HS-5 (cell line): ENCODE results near the gene ENGASE.
"Not testable (repeated sequence)": the region's sequence is repeated elsewhere in the genome, so short reads cannot be mapped to it uniquely, and the experiment has no call there.

Experiments used
- DNase-seq: peaks from one replicate; pipeline ENCODE4 v3.0.0-alpha.2; 2012; ENCODE audit warnings: low read depth

ENGASE gene, protein sequence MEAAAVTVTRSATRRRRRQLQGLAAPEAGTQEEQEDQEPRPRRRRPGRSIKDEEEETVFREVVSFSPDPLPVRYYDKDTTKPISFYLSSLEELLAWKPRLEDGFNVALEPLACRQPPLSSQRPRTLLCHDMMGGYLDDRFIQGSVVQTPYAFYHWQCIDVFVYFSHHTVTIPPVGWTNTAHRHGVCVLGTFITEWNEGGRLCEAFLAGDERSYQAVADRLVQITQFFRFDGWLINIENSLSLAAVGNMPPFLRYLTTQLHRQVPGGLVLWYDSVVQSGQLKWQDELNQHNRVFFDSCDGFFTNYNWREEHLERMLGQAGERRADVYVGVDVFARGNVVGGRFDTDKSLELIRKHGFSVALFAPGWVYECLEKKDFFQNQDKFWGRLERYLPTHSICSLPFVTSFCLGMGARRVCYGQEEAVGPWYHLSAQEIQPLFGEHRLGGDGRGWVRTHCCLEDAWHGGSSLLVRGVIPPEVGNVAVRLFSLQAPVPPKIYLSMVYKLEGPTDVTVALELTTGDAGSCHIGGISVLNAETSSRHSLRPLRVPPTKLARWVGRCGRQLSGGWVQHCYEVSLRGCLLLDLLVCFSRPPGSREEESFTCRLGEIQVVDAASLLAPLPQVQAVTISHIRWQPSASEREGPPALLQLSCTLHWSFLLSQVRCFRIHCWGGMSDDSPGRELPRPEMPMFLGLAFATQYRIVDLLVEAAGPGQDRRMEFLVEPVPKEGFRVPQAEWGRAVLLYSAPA

DNA sequence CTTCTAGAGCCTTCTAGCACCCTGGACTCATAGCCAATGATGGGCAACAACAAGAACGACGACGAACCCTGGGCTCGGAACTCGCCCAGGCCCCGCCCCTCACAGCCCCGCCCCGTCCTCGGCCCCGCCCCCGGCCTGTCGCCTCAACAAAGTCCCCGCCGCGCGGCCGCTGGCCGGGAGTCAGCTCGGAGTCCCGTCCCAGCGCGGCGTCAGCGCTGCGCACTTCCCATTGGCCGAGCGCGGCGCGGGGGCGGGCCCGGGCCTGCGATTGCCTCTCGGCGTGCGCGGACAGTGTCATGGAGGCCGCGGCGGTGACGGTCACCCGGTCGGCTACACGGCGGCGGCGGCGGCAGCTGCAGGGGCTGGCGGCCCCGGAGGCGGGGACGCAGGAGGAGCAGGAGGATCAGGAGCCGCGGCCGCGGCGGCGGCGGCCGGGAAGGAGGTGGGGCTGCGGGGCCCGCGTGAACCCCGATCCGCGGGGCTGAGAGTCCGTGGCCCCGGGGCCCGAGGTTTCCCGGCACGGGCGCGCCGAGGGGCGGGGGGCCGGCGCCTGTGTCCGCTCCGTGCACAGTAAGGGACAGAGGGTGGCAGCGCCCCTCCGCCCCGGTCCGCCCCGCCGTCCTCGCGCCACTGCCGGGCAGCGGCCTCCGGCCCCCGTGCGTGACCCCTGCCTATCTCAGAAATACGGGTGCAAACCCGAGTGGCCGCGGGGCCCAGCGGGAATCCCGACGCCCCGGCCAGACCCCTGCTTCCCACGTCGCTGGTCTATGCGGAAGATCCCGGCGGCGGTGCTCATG is at the start of gene ENGASE:
ENGASE (plus strand) TSS at position 176 of the 797 bp plus-strand sequence; CDS start at position 297, 121 bp downstream.
- DNase-seq: peak; percentile 39

DNA sequence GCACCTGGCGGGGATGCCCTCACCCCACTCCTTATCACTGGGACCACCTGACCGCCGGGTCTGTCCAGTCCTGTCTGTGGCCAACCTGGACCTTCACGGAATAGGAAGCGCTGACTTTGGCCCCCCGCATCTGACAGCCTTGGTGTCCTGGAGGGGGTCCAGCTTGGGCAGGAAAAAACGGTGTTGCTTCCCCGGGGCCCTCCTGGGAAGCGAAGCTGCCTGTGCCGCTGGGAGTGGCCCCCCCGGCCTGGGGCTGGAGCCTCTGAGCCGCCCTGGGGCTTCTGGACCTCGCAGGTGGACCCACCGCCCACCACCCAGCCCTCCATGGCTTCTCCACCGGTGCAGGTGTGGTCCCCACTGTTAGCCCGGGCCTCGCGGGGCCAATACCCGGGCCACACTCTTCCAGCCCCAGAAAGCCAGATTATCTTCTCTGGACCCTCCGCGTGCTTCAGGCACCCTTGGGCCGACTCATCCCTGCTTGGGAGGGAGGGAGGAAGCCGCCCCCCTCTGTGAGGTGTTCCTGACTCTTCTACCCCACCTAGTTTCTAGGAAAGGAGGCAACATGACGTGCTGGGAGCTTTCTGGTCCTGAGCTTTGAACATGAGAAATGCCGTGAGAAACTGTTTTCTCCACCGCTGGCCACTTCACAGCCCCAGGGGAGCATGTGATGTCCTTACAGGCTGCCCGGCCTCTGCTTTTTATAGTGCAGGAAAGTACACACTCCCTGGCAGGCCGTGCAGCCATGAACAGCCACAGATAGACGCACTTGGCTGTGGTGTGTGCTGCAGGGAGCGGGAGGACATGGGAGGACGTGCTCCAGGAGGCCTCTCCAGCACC is 49.5 kb upstream of the ENGASE start:
- DNase-seq: no peak

DNA sequence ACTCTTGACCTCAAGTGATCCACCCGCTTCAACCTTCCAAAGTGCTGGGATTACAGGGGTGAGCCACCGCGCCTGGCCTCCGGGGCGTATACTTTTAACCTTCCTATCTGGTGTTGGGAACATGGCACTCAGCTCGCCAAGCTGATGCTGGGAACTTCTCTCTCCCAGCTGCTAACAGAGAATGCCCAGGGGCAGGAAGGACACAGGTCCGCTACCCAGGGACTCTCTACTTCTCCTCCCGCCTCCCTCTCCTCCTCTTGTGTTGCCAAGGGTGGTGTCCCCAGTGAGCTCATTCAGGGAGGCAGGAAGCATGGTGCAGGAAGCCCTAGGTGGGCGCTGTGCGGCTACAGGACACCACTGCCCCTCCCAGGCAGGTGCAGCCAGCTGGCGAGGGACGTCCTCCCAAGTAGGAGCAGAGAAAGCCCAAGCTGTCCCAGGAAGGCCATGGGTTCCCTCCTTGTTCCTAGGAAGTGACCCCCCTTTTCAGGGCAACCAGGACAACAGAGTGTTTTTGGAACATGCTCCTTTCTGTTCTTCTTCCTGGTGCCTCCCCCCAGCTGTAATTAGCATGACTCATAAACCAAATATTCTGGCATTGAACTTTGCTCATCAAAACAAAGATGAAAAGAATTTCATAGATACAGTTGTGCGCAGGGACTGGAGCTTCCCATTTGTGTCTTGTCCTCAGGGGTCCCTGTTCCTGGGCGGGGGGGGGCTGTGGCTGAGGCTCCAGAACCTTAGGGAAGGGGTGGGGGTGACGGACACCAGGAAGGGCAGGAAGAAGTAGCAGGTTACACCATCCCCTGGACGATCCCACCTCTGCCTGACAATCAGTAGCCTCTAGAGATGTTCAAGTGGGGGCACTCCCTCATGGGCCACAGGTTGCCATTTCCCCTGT is 48.0 kb upstream of the ENGASE start:
- DNase-seq: peak; percentile 81

DNA sequence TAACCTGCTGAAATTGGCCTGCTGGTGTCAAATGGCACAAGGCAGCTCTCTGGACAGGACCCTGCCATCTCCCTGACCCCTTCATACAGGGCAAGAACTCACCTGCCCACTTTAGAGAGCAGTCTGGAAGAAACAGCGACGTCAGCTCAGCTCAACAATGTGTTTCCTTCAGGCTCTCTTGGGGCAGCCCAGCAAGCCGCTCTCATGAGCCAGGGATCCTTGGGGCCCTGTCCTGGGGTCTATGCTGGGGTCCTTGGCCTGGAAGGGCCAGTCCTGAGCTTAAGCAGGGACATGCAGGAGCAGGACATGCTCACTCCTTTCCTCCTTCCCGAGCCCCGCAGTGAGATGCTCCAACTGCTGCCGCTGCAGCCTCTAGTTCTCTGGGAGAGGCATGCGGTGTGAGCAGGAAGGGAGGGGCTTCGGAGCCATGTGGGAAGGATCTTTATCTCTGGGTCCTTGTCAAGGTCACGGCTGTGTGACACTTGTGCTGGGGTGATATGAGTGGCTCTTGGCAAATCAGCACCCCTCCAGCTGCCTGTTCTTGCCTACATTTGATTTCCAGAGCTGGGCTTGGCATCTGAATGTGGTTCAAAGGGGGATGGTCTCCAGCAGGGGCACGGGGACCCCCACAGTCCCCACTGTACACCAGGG is 47.2 kb upstream of the ENGASE start:
- DNase-seq: no peak

DNA sequence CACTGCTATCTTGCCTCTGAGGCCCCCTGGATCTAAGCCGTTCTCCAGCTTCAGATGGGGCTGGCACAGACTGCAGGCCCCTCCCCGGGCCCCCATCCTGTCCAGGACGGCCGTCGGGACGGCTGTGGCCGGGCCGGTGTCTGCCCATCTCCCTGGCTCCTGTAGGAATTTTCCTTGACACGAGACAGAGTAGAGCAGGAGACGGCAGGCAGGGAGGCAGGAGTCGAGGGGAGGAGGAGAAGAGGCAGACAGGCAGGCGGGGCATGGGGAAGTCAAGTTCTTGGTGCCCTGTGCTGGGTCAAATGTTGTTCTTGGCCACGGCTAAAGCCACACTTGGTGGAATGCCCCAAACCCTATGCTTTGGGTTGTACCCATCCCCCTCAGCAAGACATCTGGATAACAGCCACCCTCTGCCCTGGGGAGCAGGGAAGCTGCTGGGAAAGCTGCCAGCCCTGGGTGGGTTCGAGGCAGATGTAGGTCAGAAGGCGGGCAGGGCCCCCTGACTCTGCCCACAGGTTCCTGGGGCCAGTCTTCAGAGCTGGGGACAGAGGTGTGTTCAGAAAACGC is 46.6 kb upstream of the ENGASE start:
- DNase-seq: no peak

DNA sequence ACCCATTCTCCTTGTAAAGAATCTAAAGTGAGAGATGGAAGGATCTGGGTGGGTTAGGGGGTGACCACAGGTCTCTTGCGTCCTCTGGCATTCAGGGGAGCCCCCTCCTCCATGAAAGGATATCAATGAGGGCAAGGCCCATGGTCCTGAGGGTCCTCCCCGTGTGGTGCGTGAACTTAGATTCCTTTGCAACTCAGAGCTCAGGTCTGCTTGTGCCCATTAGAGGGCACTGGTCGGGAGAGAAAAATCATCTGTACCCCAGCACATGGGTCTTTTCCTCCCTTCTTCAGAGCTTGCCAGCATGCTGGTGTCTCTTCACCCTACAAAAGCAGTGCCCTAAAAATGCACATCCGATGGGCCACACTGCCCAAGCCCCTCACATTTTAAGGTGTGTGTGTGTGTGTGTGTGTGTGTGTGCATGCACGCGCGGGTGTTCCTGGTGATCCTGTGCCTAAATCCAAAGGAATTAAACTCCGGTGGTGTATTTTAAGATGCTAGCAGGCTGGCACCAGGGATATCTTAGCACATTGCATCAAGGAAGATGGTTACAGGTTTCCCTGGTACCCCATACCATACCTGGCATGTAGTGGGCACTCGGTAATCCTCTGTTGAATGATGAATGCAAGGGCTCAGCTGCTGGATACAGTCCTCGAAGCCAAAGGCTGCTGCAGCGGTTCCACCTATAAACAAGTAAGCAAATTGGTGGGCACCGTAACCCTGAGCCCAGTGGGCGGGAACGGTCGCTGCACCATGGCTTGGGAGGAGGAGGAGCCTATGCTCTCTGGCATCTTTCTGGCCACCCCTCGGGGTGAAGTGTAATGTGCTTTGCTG is 45.9 kb upstream of the ENGASE start:
- DNase-seq: no peak

DNA sequence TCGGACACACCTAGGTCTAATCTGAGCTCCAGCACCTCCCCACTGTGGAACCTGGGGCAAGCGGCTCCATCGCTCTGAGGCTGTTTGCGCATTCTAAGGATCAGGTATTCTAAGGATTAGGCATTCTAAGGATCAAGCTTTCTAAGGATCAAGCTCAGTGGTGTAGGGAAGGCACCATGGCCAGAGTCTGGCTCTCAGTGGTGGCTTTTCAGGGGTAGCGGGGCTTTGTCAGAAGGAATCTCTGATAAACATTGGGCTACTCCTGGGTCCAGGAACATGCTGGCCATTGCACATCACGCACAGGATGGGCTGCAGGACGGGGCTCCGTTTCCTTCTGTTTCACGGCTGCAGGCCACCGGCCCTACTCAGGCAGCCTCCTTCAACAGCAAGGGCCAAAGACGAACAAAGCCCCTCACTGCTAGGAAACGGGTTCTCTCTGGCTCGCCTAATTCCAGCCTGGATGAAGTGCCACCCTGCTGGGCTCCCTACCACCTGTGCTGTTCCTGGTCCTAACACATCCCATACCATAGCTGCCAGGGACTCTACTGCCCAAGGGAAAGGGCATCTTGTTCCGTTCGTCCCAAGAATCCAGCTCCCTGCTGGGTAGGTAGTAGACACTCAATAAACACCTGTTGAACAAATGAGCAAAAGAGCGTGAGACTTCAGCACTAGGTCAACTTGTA is 45.2 kb upstream of the ENGASE start:
- DNase-seq: no peak

DNA sequence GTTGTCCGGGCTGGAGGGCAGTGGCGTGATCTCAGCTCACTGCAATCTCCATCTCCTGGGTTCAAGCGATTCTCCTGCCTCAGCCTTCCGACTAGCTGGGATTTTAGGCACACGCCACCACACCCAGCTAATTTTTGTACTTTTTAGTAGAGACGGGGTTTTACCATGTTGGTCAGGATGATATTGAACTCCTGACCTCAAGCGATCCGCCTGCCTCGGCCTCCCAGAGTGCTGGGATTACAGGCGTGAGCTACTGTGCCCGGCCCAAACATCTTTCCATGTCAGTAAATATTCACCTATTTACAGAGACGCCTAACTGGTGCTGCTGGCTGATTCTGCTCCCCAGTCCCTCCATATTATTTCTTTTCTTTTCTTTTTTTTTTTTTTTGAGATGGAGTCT is 44.0 kb upstream of the ENGASE start:
- not testable (repeated sequence) for DNase-seq

DNA sequence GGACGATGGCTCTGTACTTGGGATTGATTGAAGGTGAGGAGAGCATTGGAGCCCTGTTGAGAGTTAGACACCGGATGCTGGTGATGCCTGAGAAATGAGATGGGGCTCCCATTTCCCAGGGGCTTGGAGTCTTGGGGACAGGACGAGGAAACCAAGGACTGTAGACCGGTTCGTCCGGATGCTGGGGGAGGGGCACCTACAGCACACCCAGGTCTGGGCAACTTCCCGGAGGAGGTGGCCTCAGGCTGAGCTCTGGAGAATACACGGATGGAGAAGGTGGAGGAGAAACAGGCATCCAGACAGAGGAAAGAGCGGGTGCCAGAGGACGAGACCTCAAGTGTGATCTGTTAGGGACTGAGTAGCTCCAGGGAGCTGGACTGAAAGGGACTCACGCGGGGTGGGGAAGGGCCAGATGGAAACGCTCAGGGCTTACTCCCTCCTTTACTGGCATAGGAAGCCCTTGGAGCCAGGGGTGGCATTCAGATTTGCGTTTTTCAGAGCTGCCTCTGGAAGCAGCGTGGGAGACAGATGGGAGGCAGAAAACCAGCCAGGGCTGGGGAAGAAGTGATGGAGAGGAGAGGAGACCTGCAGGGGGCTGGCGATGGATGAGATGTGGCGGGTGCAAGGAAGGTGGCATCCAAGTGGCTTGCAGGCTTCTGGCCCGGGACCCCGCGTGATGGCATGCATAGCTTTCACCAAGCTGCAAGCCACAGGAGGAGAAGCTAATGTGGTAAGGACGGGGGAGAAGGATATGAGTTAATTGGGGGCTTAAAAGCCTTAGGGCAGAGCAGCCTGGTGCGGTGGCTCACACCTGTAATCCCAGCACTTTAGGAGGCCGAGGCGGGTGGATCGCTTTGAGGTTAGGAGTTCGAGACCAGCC is 42.4 kb upstream of the ENGASE start:
- DNase-seq: no peak

DNA sequence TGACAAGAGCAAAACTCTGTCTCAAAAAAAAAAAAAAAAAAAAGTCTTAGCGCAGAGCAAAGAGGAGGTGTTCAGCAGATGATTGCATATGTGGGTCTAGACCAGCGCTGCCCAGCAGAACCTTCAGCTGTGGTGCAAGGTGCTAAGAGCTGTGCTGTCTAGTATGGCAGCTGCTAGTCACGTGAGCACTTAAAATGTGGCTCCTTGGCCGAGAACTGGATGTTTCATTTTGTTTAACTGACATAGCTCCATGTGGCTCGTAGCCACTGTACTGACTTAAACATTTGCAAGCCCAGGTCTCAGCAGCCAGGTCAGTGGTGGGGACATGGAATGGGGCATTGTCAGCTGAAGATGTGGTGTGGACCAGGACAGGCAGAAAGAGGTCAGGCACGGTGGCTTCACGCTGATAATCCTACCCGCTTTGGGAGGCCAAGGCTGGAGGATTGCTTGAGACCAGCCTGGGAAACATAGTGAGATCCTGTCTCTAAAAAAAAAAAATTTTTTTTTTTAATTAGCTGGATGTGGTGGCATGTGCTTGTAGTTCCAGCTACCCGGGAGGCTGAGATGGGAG is 41.5 kb upstream of the ENGASE start:
- no peak for DNase-seq

DNA sequence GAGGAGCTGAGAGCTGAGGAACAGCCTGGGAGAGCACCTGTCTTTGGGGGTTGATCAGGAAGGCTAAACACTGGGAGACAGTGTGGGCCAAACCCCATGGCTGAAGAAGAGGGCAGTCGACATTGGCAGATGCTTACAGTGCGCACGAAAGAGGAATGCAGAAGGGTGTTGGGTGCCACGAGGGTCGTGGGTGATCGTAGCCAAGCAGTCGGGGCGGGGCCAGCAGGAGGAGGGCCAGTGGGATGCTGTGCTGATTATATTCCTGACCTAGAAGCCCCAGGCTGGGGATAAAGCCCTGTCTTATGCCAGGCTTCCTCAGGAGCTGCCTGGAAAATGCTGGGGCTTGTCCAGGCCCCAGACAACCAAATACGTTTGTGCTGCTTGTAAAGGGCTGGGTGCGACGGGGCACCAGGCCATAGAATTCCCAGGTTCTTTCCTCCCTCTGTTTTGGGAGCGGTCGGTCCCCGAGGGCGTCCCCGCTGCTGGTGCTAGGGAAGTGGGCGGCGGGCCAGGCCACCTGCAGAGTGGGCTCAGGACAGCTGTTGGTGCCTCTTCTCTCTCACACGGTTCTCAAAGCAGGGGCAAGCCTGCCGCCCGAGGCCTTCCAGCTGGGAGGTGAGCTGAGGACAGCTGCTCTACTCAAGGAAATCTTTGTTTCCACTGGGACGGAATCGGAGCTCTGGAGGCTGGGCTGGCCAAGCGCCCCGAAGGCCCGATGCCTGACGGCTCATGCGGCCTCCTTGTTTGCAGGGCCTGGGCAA is 40.7 kb upstream of the ENGASE start:
- DNase-seq: no peak

DNA sequence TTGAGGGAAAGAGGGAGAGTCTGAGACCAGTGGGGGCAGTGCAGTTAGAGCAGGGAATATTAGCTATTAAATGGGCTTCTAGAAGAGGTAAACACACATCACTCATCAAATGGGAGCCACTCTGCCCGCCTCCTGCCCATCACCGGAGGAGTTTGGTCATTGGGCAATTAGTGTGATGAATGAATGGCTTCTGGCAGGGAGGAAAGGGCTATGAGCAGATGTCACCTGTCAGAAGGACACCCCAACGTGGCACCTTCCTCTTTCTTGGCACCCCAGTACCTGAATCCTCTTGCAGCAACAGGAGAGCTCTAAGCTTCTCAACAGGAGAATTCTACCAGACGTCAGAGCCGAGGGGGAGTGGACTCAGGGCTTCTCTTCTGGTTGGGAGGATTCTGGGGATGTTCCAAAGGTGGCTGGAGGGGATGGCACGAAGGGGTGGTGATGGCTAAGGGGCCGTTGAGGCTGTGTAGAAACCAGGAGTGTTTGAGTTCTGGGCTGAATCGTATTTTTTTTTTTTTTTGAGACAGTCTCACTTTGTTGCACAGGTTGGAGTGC is 39.6 kb upstream of the ENGASE start:
- no peak for DNase-seq

DNA sequence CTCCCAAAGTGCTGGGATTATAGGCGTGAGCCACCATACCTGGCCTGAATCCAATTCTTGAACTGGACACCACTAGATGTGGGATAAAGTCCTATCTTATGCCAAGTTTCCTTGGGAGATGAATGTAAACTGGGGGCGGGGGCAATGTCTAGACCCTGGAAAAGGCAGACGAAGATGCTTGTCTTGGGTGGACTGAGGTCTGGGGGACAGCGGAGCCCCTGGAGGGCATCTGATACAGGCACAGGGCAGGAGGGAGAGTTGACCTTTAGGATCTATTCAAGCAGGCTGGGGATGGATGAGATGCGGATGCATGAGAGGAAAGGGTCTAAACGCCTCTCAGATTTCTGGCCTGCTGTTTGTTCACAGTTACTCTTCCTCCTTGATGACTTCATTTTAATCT is 38.9 kb upstream of the ENGASE start:
- DNase-seq: no peak

DNA sequence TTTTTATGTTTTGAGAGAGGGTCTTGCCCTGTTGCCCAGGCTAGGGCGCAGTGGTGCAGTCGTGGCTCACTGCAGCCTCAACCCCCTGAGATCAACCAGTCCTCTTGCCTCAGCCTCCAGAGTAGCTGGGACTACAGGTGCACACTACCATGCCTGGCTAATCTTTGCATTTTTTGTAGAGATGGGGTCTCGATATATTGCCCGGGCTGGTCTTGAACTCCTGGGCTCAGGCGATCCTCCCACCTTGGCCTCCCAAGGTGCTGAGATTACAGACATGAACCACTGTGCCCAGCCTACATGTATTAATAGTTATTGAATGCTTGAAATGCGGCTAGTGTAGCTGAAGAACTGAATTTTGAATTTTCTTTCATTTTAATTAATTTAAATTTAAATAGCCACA is 38.4 kb upstream of the ENGASE start:
- no peak for DNase-seq

DNA sequence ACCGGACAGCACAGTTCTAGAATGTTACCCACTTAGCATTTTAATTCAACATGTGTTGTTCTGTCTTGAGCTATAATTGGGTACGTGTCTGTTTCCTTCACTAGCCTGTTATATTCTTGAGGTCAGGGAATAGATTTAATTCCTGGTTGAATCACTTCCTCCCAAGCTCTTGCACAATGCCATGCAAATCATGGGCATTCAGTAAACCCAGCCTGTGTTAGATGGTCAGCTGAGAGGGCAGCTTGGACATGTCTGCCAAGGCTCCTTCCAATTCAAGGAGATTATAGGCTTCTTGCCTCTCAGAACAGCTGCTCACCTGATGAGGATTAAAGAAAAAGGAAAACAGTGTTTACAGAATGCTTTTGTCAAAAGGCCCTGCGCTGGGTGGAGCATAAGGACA is 38.0 kb upstream of the ENGASE start:
- peak; percentile 87 for DNase-seq
